Stomach (tissue), 4 donors: Measurements from ENCODE around the gene IL2RA.

Experiments
- CTCF ChIP-seq, 7 experiments: fragments of 450-650 bp in 4 of 7; fragments of 200-600 bp in 3 of 7; sonication (generic) in 3 of 7; IDR thresholded peaks; one replicate each; pipeline ENCODE4 v1.5.1; 2016 to 2019; ENCODE audit warnings: antibody characterized with exemption in 7 of 7, control low read depth in 2 of 7, mild to moderate bottlenecking in 1 of 7
- EP300 ChIP-seq: sonication (generic); formaldehyde crosslinking; IDR thresholded peaks from one replicate; pipeline ENCODE4 v1.6.1; 2017; ENCODE audit warnings: antibody characterized with exemption
- POLR2A ChIP-seq, 4 donors: fragments of 450-650 bp; IDR thresholded peaks; one replicate each; pipeline ENCODE4 v1.6.1; 2016; ENCODE audit warnings: antibody characterized with exemption in 4 of 4, control low read depth in 2 of 4, mild to moderate bottlenecking in 1 of 4, moderate library complexity in 1 of 4
- POLR2AphosphoS5 ChIP-seq, 3 donors: sonication (generic); formaldehyde crosslinking; IDR thresholded peaks; one replicate each; pipeline ENCODE4 v1.6.1; 2016; ENCODE audit warnings: antibody characterized with exemption in 3 of 3

GRCh38 chr10:6070660-6071059 lies 8.5 kb upstream of the IL2RA start:
- no peak for TF ChIP-seq POLR2A (IDR thresholded peaks at IDR 0.05)
- no peak for TF ChIP-seq CTCF (IDR thresholded peaks at IDR 0.05)
- no peak for TF ChIP-seq EP300
- no peak for TF ChIP-seq POLR2AphosphoS5 (IDR thresholded peaks at IDR 0.05)
